T-helper 9 cell (primary cell): Measurements from ENCODE around the gene HDAC7.

Experiments used
- DNase-seq: peaks from one replicate; pipeline ENCODE4 v3.0.0-alpha.2; 2020

Gene HDAC7

DNA sequence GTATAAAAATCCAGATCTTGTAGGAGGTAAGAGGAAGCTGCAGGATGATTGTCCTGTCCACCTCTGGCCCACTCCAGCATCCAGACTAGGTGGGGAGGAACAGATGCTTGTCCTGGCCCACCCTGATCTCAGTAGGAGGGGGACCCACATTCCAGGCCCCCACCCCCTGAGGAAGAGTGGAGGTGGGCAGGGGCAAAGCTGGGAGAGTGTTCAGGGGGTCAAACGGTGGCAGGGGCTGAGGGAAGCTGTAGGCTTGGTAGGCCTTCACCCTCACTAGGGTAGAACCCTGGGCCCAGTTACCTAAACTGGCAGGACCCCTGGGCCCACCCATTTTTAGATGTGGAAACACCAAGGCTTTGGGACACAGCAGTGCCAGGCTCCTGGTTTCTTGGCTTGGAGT is 42.6 kb downstream of the HDAC7 start:
- DNase-seq = no peak

DNA sequence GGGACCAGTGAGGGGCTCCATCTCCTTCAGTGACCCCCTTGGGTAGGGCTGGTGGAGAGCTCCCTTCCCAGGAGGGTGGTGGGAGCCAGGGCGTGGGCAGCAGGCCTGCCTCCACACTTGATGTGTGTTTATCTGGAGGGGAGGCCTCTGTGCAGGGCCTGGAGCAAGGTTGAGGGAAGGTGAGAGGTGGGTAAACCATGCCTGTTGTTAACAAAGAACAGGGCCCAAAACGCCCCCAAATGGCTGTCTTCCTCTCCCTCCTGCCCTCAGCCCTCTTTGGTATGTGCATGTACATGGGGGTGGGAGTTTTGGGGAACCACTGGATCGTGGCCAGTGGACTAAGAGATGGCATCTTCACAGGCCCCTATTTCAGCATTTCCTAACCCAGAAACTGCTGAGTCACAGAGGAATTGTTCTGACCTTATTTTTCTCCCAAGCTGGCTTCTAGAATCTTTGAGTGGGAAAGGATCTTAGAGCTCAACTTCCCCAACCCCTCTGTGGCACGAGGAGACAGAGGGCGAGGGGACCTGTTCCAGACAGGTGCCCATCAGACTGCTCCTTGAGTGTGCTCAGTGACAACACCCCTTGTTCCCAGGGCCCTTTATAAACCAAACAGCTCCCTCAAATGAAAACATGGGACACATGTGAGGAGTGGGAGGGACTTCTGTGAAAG is 43.1 kb downstream of the HDAC7 start:
- no peak for DNase-seq

DNA sequence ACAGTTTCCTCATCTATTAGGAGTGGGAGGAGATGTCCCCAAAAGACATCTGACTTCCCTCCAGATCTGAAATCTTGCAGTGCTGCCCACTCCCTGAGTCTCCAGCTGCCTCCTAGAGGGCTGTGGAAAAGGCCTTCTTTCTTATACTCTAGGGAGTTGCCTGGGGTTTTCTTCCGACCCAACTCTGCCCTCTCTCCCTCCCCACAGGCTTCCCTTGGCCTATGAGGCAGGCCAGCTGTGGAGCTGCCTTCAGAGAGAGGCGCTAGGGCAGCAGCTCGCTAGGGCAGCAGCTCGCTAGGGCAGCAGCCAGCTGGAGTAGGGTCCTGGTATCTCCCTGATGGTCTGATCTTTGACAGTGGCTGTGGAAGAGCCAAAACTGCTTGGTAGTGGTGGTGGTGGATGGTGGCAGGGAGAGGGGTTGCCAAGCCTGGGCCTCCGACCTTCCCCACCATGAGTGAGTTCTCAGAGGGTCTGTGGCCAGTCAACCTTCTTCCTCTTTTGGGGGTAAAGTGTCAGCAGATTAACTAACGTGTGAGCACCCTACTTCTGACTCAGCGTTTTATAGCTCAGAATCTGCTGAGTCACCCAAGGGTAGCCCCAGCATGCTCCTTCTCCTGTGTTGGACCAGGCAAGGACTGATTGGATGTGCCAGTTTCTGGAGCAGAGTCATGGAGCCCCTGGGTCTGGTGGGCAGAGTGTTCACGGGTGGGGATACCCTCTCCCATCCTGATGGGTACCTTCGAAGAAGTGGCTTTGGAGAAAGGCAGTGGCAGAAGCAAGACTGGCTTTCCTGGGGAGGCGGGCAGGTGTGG is 44.4 kb downstream of the HDAC7 start:
- no peak for DNase-seq

DNA sequence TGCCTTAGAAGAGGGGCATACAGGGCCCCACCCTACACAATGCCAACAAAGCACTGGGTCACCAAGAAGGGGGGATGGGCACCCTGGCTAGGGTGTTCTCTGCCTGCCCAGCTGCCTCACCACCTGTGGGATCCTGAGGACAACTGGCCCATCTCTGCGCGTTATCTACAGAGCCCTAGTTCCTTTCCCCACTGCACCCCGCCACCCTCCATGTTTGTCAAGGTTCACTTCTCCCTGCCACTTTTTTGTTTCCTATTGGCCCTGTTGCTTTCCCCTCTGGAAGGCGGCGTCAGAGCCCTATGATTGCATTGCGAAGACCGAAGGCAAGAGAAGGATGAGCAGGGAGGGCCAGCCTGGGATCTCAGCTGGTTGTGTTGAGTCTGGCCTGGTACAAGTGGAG is 45.0 kb downstream of the HDAC7 start:
- no peak for DNase-seq

DNA sequence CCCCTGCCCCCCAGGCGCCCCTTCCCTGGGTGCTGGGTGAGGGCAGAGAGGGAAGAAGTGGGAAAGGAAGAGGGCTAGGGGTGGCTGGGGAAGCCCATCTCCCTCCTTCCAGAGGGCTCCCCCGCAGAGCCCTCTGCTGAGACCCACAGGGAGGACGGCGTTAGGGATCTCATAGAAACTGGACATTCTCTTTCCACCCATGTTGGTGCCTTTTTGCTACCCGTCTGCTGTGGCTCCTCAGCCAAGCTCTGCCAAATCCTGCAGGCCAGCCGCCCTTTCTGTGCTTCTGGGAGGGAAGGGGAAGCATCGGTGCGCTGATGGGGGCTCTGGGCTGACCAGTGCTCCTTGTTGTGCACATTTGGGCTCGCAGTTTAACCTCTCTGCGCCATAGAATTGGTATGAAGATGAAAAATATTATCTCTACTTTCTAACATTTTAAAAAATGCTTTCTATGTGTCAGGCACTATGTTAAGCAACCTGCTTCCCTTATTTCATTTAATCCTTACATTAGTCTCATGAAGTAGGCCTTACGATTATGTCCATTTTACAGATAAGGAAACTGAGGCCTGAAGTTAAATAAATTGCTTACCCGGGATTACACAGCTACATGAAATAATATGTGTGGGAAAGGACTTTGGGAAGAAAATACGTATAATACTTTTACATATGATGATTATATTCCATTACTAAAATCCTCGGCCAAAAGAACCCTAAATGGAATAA is 45.7 kb downstream of the HDAC7 start:
- no peak for DNase-seq

DNA sequence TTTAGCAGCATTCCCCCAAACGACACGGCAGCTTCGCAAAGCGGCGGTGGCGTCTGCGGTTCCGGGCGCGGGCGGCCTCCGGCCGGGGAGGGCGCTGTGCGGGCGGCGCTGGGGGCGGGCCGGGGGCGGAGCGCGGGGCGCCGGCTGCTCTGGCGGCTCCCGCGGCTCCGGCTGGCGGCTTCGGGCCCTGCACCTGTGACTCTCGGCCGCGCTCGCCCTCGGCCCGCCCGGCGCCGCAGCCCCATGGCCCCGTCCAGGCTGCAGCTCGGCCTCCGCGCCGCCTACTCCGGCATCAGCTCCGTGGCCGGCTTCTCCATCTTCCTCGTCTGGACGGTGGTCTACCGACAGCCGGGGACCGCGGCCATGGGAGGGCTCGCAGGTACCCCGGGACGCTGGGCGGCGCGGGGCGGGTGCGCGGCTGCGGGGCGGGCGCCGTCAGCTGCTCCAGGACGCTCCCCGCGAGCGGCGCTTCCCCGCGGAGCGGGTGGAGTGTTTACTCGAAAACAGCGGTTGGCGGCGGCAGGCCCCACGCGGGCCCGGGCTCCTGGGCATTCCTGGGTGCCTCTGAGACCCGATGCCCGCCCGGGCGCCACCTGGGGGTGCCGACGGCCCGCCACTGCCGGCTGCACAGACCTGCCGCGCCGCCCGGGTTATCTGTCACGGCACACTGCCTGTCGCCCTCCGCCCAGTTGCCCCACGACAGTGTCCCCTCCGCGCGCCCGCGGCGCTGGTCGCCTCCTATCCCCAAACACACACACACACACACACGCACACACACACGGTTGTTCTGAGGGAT is 46.4 kb downstream of the HDAC7 start, which contains the start of gene SLC48A1:
Gene SLC48A1 (plus strand): TSS at position 177 of the 796 bp plus-strand sequence. CDS start 67 bp downstream, at position 244.
- DNase-seq = peak; percentile 68

DNA sequence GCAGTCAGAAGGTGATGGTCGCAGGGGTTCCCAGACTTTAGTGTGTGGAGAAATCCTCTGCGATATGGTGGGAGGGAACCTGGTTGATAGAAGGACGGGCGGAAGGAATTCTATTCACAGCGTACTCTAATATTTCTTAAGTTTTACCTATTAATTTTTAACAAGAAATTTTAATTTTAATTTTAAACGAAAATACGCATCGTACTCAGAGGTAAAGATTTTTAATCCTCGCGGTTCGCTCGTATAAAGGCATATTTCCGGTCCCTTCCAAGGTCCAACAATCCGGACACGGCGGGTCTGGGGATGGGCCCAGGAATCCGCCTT is 47.0 kb downstream of the HDAC7 start:
- DNase-seq = no peak

DNA sequence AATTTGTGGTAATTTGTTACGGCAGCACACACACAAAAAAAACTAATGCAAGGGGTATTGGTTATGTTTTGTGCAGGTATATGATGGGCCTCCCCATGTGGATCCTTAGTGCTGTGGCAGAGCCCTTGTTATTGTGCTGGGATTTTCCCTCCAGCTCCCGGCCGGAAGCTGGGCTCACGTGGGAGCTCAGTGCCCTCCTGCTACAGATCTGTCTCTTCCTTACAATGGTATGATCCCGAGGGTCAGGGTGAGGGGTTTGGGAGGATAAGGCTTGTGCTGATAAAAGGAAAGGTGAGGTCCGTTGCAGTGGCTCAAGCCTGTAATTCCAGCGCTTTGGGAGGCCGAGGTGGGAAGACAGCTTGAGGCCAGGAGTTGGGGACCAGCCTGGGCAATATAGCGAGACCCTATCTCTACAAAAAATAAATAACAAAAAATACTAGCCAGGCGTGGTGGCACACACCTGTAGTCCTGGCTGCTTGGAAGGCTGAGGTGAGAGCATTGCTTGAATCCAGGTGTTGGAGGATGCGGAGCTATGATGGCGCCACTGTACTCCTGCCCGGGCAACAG is 47.5 kb downstream of the HDAC7 start:
- no peak for DNase-seq

DNA sequence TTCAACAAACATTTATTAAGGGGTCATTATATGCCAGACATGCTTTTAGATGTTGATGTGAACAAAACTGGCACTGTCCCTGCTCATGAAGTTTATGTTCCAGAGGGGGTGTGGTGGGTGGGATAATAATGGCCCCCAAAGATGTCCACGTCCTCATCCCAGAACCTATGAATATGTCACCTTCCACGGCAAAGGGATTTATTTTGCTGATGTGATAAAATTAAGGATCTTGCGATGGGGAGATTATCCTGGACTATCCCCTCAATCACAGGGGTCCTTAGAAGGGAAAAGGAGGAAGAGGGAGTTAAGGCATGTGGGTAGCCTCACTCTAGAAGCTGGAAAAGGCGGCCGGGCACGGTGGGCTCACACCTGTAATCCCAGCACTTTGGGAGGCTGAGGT is 48.4 kb downstream of the HDAC7 start:
- no peak for DNase-seq

DNA sequence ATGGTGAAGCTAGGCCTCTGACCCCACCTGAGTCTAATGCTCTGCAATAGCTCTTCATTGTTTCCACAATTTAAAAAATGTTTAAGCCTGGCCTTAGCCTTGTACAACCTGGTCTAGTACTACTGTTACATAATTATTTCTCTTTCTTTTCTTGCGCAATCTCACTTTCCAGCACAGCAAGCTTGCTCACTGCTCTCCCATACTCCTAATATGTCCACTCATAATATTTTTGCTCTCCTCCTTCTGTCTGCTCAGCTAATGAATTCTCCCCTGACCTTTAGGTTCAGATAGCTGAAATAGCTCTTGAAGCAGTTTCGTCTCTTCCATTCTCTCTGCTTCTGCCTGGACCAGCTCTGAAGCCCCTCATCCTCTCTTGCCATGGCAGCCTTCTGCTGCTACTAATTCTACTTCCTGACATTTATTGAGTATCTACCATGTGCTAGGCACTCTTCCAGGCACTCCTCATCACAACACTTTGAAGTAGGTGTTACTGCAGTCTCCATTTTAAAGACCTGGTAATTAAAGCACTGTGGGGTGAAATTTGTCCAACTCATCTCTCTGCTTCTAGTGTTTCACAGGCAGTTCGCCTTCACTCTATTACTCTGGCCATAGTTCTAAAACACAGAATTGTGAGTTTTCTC is 49.5 kb downstream of the HDAC7 start:
- no peak for DNase-seq

DNA sequence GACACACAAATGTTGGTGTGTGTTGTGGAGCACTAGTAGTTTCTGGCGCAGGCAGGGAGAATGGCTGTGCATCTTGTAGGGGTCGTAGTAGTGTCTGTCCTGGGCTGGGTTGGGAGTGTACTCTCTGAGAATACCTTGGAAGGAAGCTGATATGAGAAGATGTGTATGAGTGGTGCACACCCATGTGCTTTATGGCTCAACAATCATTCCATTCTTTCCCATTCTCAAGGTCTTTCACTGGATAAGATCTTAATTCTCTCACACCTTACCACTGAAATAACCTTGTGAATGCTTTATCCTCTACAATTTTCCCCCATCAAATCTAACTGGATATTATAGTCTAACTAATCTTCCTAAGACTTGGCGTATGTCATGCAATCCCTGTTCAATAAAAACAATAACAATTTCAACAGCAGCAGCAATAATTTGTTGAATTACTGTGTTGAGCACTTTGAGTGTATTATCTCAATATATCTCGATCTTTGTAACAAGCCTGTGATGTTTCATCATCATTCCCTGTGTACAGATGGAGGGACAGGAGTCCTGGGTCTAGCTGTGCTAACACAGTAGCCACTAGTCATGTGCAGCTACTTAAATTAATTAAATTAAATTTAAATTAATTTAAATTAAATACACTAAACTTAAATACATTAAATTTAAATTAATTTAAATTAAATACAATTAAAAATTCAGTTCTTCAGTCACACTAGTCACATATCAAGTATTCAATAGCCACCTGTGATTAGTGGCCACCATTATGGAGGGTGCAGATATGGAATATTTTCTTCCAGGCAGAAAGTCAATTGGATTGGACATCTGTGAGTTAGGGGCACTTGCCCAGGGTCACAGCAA is 50.2 kb downstream of the HDAC7 start:
- DNase-seq = no peak

DNA sequence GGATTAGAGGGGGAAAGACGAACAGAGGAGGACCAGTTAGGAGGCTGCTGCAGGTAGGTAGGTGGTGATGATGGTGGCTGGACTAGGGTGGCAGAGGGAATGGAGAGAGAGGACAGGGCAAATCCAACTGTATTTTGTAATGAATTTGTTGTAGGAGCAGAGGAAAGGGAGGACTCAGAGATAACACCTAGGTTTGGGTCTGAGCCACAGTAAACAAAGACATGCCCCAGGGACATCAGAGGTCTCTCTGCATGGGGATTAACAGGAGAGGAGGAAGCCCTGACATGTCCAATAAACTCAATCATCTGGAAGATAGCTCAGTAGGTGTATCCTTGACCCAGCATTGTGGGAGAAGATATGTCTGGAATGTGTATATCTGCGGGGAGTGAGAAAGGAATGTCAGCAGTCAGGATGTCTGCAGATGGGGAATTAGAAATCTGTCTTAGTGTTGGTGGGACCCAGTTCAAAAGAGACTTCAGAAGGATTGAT is 51.3 kb downstream of the HDAC7 start:
- no peak for DNase-seq

DNA sequence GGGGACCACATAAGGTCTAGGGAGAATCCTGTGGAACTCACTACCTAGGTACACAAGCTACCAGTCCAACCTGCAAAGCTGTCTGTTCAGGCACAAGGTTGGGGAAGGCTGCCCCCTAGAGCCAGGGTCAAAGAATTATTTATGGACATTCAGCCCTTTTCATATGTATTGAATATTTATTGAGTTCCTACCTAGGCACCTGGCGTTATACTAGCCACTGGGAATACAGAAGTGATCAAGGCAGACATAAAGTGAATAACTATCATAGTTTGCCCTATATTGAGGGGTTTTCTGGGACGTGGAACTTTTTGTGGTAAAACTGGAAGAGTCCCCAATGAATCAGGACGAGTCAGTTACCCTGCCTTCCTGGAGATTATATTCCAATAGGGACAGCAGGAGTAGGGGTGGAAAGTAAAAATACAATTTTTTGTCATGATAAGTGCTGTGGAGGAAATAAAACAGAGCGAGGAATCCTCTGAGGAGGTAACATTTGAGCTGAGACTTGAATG is 52.4 kb downstream of the HDAC7 start:
- DNase-seq = peak; percentile 61

DNA sequence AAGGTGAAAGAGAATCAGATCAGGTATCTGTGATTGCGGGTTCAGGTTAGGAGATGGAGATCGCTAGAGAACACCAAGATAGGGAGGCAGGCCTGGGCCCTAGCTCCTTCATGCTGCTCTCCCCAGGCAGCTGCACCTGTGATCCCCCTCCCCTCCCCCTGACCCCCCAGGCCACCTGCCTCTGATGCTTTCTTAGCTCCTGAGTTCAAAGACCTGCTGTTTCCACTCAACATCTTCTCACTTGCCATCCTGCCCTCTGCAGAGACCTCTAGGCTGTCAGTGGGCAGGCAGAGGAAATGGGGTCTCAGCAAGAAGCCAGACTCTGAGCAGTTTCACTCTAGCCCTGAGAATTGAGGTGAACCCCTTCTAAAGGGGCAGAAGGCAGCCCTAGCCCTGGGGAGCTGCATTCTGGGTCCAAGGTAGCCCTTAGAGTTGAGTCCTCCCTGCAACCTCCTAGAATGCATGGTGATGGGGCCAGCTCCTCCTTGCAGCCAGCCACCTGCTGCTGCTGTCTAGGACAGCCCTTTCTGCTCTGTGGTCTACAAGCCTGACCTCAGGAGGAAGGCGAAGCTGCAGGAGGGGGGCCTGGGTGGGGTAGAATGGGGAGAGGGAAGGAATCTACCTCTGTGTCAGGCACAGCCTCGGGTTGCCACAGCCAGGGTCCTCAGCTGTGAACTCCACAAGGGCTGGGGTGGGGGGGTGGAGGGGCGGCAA is 53.0 kb downstream of the HDAC7 start:
- DNase-seq = no peak

DNA sequence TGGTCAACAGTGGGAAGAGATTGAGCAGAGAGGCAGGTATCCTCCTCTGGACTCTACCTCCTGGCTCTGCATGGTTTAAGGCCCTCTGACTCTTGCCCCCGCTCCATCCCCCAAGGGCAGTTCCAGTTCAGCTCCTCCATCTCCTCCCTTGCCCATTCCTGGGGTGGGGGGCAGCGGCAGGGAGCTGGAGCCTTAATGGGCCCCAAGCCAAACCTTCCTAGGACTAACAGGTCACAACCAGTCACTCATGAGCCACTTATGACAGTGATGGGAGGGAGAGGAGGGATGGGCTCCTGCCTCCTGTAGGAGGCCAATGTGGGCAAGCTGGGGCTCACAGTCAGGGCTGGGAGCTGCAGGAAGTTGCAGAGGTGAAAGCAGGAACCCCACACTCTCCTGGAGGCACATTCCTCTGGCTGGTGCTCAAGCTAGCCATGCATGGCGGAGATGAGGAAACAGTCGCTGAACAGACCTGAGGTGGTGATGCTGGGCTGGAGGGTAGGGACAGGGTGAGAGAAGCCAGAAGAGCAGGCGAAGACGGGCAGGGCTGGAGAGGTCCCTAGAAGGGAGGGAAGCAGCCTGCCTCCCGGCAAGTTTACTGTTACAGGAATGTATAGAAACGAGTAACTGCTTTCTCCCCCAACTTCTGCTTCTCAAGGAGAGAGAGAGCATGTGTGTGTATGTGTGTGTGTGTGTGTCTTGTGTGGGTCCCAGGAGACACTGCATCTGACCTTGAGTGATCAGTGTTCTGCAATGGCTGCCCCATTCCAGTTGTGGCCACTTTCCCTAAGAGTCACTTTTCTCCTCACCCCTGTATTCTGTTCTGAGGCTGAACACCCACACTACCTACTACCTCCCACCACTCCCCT is 56.0 kb downstream of the HDAC7 start:
- DNase-seq = no peak

DNA sequence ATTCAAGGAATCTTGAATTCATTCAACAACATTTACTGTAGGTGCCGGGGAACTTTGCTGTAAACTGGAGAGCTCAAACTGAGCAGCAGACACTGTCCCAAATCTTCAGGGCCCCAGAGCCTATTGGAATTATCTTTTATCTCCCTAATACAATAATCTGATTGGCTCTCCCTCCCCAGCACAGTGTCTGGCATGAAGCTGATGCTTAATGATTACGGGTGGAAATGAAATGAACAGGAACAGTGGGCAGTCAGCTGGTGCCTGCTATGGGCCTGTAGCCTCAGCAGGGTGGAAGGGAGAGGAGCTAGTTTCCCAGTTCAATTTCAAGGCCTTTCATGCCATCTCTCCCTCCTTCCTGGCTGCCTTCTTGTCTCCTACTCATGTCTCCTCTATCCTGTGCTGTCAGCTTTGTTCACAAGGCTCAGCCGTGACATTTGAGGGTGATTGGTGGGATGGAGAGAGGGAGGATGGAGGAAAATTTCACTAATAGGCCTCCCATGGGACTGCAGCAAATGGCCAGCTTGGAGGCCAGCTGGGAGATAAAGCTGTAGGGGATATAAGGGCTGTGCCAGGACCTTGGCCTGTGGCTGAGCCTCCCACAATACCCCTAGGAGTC is 56.7 kb downstream of the HDAC7 start:
- no peak for DNase-seq

DNA sequence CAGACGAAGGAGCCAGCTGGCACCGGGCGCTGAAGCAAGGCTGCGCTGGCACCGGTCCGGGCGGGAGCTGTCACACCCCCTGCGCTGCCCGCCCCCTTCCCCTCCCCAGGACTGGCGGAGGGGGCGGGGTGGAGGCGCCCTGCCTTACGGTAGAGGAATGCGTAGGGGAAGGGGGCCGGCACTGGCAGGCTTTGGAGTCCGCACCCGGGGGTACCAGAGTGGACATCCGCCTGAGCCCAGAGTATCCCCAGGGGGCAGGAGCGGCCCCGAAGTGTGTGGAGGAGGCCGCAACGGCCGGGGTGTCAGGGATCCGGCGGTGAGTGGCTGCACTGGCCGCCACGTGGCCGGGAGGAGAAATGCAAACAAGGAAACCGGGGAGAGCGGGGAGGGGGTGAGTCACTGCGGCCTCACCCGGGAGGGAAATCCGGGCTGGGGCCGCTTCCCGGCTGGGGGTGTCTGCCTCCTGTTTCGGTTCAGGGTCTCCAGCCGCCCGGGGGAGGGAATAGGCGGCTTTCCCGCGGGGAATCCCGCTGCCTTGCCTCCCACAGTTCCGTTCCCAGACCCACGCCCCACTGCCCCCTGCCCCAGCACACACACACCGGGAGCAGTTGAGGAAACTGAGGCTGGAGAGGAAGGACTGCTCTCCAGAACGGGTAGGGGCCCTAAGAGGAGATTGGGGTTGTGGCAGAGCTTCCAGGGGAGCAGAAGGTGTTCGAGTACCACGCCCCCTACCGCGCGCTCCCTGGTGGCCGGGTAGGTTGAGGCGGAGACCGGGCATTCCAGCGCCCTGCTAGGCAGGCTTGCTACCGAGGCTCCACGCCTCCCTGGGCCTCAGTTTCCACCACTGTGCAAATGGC is 60.6 kb downstream of the HDAC7 start, which contains the start of gene RAPGEF3:
Gene RAPGEF3 (minus strand): TSS at position 47 of the 857 bp plus-strand sequence. CDS start 324 bp downstream, outside the sequence.
- DNase-seq = peak; percentile 62

DNA sequence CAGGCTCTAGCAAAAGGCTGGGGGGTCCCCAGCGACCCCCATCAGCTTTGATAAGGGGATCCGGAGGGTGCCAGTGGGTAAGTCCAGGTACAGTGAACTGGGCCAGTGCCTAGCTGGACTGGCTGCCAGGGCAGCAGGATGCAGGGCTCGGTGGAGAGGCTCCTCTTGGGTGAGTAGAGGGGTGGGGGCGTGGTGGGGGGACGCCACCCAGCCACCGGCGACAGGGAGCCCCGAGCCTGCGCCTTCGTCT is 61.2 kb downstream of the HDAC7 start:
- DNase-seq = no peak
